ENCODE data around the gene PATJ. TPM values are rescaled to one million over a fixed set of nuclear protein-coding genes. Genes with fewer than 3 reads are reported as not detected.

The PATJ gene
- total RNA-seq, 4 donors from 2014 or later = 47.6 to 105 (median 70.8) TPM

GRCh38 chr1:62012095-62012494 is 269.8 kb downstream of the PATJ start:
- WGBS, 2 donors = 70 to 92% methylated on average over 1 of the region's 1 CpG
- no peaks in the 10 kb centered on the region for H3K27me3 ChIP-seq
- intact Hi-C loops (cut with DNase I) = no loop called here
- DNase-seq = no peak
- TF ChIP-seq POLR2A (IDR thresholded peaks at IDR 0.05) = no peak
- TF ChIP-seq CTCF (IDR thresholded peaks at IDR 0.05) = no peak
- H3K4me1 ChIP-seq = no peaks in the 10 kb centered on the region
- peaks cover 0 to 38% (median 0%) of the 10 kb centered on the region in 3 donors for H3K36me3 ChIP-seq
- no peaks in the 10 kb centered on the region for H3K9me3 ChIP-seq
- H3K4me3 ChIP-seq = no peak overlapping the region
- no peak overlapping the region for H3K27ac ChIP-seq

- Histone ChIP-seq H3K36me3 (peaks cover 0 to 30% (median 0%) of the 10 kb centered on the region in 3 donors), H3K9me3 (no peaks in the 10 kb centered on the region), H3K4me3 (no peak overlapping the region), H3K4me1 (no peaks in the 10 kb centered on the region), H3K27ac (no peak overlapping the region), H3K27me3 (no peaks in the 10 kb centered on the region)
- 78 to 87% methylated on average over 6 of the region's 6 CpGs for WGBS, 2 donors
- TF ChIP-seq POLR2A (IDR thresholded peaks at IDR 0.05) (no peak), CTCF (IDR thresholded peaks at IDR 0.05) (no peak)
- intact Hi-C loops (cut with DNase I) = no loop called here
- DNase-seq = no peak
Measured at GRCh38 chr1:62012836-62013235, 270.6 kb downstream of the PATJ start.

- Histone ChIP-seq H3K4me3 (no peak overlapping the region), H3K27me3 (no peaks in the 10 kb centered on the region), H3K36me3 (peaks cover 0 to 29% (median 0%) of the 10 kb centered on the region in 3 donors), H3K9me3 (no peaks in the 10 kb centered on the region), H3K4me1 (no peaks in the 10 kb centered on the region), H3K27ac (no peak overlapping the region)
- intact Hi-C loops (cut with DNase I) = no loop called here
- TF ChIP-seq CTCF (IDR thresholded peaks at IDR 0.05) (no peak), POLR2A (IDR thresholded peaks at IDR 0.05) (no peak)
- no peak for DNase-seq
- WGBS, 2 donors = 96 to 97% methylated on average over 5 of the region's 5 CpGs
Measured at GRCh38 chr1:62013264-62013663, 271.0 kb downstream of the PATJ start.

GRCh38 chr1:62022382-62022983 is 280.2 kb downstream of the PATJ start:
- Histone ChIP-seq H3K36me3 (peaks cover 0 to 27% (median 0%) of the 10 kb centered on the region in 3 donors), H3K4me3 (no peak overlapping the region), H3K4me1 (no peaks in the 10 kb centered on the region), H3K27me3 (no peaks in the 10 kb centered on the region), H3K9me3 (no peaks in the 10 kb centered on the region), H3K27ac (no peak overlapping the region)
- 56 to 80% methylated on average over 6 of the region's 6 CpGs for WGBS, 2 donors
- intact Hi-C loops (cut with DNase I) = no loop called here
- TF ChIP-seq POLR2A (IDR thresholded peaks at IDR 0.05) (no peak), CTCF (IDR thresholded peaks at IDR 0.05) (no peak)
- DNase-seq = no peak

GRCh38 chr1:62024690-62025089 is 282.4 kb downstream of the PATJ start:
- H3K4me3 ChIP-seq = no peak overlapping the region
- no peaks in the 10 kb centered on the region for H3K9me3 ChIP-seq
- H3K4me1 ChIP-seq = no peaks in the 10 kb centered on the region
- peaks cover 0 to 27% (median 0%) of the 10 kb centered on the region in 3 donors for H3K36me3 ChIP-seq
- no peak overlapping the region for H3K27ac ChIP-seq
- no peak for TF ChIP-seq CTCF (IDR thresholded peaks at IDR 0.05)
- TF ChIP-seq POLR2A (IDR thresholded peaks at IDR 0.05) = no peak
- no peaks in the 10 kb centered on the region for H3K27me3 ChIP-seq
- 83 to 92% methylated on average over 2 of the region's 2 CpGs for WGBS, 2 donors
- DNase-seq = no peak
- intact Hi-C loops (cut with DNase I) = no loop called here

All from esophagus squamous epithelium (tissue), 5 donors.